Activated CD4-positive, alpha-beta T cell treated with anti-CD3 and anti-CD28 coated beads for 4 hours (primary cell): Measurements from ENCODE around the gene POLR1C.
"Not testable (repeated sequence)": the region's sequence is repeated elsewhere in the genome, so short reads cannot be mapped to it uniquely, and the experiment has no call there.

ENCODE experiments used
- DNase-seq, 2 donors: peaks; one replicate each; pipeline ENCODE4 v3.0.0-alpha.2; 2020

POLR1C gene

DNA sequence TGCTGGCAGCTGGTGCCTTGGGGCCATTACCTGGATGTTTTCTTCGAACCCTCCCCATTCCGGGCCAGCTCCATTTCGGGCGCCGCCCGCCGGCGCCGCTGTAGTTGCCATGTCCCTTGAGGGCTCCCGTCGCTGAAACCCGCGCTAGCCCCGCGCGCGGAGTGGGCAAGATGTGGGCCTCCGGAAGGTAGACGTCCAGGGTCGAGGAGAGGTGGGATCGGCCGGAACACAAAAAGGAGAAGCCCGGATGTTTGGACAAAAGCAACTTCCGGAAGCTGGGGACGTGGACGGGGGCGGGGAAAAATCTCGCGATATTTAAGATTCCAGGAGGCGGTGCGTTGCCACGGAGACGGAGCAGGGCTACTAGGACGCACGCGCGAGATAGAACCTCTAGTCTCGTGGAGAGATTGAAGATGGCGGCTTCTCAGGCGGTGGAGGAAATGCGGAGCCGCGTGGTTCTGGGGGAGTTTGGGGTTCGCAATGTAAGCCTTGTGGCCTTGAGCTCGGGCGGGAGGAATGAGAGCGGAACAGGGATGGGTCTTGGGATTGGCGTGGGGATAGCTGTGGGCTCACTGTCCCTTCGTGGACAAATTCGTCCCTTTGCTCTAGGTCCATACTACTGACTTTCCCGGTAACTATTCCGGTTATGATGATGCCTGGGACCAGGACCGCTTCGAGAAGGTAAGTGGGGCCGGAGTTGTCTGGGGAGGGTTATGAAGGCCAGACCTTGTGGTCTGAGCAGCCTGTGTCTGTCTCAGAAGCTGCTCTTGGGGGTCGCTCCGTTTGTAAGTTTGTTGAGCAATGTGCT is at the start of gene POLR1C, which contains the start of gene YIPF3:
POLR1C (plus strand) TSS at position 393 of the 808 bp plus-strand sequence; CDS start at position 414, 21 bp downstream.
YIPF3 (minus strand) TSS at position 230 of the 808 bp plus-strand sequence; CDS start at position 111, 119 bp downstream.
- DNase-seq, result peak; percentile 96 to 97

- DNase-seq, result not testable (repeated sequence)
Observed at GRCh38 chr6:43467265-43467664, 49.6 kb upstream of the POLR1C start.

DNA sequence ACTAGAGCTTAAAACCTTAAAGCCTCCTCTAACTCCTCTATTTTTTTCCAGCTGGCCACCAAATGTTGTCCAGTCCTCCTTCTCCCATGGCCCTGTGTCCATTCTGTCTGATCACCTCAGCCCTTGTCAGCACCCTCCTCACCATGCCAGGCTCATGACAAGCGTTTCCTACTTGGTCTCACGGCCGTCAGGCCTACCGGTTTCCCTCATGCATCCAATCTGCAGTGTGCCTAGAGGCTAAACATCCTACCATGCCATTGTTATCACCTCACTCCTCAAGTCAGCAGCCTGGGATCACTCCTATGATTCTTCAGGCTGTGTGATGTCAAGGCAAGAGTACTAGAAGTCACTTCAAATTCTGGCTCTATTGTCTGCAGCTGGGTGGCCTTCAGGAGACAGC is 49.1 kb upstream of the POLR1C start:
- DNase-seq, result no peak

- DNase-seq, result no peak
Observed at GRCh38 chr6:43468240-43468639, 48.6 kb upstream of the POLR1C start.

- no peak for DNase-seq
Observed at GRCh38 chr6:43468748-43469681, 47.9 kb upstream of the POLR1C start.

- no peak for DNase-seq
Observed at GRCh38 chr6:43469947-43470346, 46.9 kb upstream of the POLR1C start.

DNA sequence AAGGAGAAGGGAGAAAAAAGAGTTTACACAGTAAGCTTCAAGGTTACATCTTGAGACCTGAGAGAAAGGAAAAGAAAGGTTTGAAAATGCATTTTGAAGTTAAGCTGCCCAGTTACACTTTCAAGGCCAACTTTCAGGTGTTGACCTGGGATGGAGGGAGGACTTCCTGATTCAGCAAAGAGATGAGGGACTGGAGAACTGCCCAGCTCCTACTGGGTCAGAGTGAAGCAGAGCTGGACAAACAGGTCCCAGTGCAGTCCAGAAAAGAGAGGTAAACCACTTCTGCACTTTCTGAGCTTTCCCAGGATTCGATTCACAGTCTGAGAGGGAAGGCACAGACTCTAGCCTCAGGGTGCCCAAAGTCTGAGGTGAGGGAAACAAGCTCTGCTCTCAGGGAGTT is 45.5 kb upstream of the POLR1C start:
- no peak for DNase-seq

DNA sequence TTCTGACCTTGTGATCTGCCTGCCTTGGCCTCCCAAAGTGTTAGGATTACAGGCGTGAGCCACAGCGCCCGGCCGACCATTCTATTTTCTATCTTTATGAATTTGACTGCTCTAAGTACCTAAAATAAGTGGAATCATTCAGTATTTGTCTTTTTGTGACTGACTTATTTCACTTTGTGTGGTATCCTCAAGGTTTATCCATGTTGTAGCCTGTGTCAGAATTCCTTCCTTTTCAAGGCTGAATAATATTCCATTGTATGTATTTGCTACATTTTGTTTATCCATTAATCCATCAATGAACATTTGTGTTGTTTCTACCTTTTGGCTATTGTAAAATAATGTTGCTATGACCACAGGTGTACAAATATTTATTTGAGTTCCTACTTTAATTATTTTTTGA is 44.4 kb upstream of the POLR1C start:
- no peak for DNase-seq

DNA sequence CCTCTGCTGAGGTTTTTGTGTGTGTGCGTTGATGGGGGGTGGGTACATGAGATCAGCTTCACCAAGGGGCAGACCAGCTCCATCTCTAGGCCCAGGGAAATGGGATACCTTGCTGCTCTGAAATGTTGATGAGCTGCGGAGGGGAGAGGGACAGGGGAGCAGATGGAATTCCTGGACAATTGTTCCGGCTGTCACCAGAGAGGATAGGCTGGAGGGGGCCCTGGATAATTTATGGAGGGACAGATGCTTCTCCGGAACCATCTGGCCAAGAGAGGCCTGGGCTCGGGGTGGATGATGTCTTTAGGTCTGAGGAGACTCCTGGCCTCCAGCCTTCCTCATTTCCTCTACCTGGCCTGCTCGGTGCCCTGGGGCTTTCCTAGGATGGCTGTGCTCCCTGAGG is 41.4 kb upstream of the POLR1C start:
- no peak for DNase-seq

GRCh38 chr6:43476746-43477145 is 40.1 kb upstream of the POLR1C start:
- DNase-seq, result no peak

DNA sequence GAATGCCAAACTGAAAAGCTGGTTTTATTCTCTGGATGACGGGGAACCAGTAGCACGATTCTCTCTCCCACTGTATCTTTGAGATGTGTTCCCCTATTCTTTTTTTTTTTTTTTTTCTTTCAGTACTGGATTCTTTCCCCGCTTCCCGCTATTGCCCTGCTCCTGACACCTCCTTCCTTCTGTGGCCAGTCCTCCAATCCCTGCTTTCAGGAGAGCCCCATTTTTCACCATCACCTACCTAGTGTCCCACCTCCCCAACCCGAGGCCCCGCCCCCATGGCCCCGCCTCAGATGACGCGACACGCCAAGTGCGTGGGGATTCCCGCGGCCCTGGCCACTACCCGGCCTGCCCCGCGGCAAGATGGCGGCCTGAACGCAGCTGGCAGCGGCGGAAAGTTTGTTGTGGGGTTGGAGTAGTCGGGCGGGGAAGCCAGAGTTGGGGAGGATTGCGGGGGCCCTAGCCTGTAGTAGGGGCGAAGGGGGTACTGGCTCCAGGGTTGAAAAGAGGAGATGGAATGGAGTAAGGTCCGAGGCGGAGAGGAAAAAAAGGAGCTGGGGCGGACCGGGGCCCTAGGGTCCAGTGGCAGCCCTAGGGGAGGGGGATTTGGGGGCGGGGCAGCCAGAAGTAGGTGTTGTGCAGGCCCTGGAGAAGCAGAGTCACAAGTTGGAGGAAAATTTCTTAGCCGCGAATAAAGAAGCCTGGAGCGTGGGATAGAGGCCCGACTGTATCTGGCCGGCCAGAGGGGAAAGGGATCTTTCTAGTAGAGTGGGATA is 39.5 kb upstream of the POLR1C start, which contains the start of gene TJAP1:
TJAP1 (plus strand) TSS at position 336 of the 773 bp plus-strand sequence. CDS start 21,432 bp downstream, outside the sequence.
- peak; percentile 94 to 99 for DNase-seq

DNA sequence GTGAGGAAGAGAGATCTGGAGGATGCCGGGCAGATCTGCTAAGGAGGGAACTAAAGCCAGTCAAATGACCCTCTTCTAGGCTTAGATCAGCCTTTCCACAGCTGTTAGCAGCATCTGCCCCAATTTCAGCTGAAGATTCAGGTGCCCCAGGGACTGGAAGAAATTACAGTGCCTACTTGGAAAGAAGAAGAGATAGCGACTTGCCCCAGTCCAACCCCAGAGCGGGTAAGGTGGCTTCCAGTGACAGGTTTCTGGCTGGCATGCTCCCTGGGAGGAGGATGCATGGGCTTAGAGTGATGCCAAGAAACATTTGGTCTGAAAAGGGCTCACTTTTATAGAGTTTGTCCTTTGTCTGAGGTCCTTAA is 38.9 kb upstream of the POLR1C start:
- no peak for DNase-seq

DNA sequence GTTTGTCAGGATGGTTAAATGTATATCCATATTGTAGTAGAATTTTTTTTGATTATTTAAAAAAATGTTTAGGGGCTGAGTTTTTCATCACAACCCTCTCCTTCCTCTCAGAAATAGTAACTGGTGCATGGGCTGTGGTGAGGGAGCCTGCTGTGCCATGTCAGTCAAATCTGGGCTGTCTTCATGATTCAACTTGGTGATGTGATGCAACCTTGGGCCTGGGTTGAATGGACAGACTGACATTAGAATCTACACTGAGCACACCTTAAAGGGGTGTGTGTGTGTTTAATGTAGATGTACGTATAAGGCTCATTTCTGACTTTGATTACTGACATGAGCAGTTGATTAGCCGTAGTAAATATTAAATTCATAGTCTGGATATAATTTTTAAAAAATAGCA is 35.8 kb upstream of the POLR1C start:
- no peak for DNase-seq

DNA sequence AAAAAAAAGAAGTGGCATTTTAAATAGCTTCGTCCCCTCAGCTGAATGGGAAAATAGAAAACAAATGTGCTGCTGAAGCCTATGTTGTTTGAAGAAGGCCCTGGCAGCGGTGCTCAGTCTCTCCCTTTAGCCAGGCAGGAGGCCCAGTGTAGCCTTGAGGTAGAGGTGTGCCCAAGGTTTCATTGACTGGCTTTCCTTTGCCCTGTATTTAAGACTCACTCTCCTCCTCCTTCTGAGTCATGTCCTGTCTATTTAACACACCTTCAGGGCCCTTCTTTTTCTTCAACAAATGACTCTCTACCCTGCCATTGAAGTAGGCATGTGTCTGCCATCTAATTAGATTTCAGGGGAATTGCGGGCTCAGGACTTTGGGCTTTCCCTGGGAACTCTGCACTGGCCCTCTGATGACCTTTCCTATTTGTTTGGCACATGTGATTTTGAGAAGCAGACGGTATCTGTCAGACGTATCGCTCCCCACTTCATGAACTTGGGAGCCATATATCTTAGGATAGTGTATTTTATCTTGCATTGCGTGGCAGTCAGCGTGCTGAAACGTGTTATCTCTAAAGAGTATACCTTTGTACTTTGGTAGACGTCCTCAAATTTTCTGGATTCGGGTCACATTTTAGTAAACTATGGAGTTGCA is 35.2 kb upstream of the POLR1C start:
- no peak for DNase-seq

DNA sequence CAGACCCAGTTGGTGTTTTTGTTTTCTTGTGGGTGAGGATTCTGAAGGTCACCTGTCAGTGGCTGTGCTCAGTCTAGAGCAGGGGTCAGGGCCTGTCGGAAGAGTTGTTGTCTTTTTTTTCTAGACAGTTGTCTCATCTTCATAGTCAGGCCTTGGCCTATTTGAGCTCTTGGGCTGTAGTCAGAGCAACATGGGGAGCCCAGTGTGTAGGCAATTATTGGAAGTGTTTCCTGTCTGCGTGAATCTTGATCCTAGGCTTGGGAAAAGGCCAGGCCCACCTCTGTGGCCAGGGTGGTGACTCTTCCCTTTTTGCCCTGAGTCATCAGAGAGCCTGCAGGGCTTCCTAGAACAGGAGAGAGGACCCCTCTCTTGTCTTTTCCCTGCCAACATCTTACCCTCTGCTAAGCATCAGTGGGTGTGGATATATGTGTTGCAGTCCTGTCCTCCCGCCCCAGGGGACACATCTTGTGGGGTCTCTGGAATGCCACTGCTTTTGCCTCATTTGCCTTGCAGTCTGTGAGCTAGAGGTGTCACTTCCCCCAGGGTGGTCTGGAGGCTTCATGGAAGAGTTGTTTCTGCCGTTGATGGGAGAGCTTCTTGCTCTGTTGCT is 28.1 kb upstream of the POLR1C start:
- DNase-seq, result no peak

- no peak for DNase-seq
Observed at GRCh38 chr6:43489277-43490072, 27.4 kb upstream of the POLR1C start.

GRCh38 chr6:43490523-43490939 is 26.4 kb upstream of the POLR1C start:
- no peak for DNase-seq

DNA sequence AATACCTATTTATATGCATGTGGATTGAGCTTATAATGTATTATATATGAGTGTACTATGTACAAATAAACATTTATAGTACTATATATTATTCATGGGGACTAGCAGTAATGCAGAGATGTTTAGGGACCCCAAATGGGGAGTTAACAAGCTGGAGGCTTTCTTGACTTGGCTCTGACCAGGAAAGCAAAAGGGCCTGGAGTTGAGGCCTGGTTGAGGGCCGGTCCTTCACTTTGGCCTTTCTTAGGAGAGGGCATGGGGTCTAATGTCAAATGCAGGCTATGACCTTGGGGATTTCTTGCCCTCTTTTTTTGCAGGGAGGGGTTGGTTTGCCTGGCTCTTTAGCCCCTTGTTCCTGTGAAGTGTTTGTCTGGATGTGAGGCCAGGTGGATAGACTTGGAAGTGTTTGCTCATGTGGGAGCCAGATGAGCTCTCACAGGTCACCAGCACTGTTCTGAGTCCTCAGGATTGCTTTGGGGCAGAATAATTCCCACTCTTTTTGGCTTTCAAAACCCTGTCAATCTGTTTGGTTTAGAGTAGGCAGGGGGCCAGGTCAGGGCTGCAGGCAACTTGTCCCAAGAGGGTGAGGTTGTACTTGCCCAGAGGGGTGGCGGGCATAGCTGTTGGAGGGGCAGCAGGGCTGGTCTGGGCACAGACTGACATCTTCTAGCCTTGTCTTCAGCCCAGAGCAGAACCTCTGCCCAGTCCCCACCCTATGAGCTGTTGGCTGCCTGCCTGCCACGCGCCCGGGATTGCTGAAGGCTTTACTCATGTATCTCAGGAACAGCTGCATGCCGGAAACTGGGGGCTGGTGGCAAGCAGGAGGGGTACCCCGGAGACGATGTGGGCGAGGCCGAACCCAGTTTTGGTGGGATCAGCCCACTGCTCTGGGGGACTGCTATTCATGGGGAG is 24.9 kb upstream of the POLR1C start:
- DNase-seq, result no peak

- no peak for DNase-seq
Observed at GRCh38 chr6:43492673-43493072, 24.2 kb upstream of the POLR1C start.

DNA sequence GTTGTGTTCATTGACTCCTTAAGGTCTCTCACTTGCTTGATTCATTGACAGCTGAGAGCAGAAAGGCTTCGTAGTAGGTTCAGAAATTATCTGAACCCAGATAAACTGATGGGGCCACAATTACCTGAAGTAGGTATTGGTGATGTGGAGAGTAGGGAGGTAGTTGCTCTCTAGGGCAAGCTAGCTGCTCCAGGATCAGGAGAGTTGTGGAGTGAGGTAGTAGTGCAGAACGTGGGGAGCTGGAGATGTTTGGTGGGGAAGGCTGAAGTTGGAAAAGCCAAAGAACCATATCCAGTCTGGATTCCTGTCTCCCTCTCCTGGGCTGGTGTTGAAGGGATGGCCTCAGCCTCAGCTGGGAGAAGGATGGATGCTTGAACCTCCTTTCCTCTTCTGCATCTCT is 23.7 kb upstream of the POLR1C start:
- DNase-seq, result no peak
